Measurements from ENCODE around the gene HECW1. TPM values are rescaled to one million over a fixed set of nuclear protein-coding genes. Genes with fewer than 3 reads are reported as not detected.

The HECW1 gene
- total and polyA plus RNA-seq, 2 of the 13 experiments (the other 11 are each of a cell fraction or from before 2014, with no cell fraction given): not detected

GRCh38 chr7:43143918-43144589, 31.6 kb downstream of the HECW1 start:
- in situ Hi-C loops (cut with HindIII; ENCODE audit: extremely low pct_ligation_motif_present, low pct_unique_long_range_greater_than_20kb): no loop called here
- Histone ChIP-seq H3K9ac (ENCODE audit: insufficient read depth, low read depth, low read length) (no peak overlapping the region), H3K27me3 (ENCODE audit: control insufficient read depth in 1 of 2, insufficient read depth in 2 of 2, low read length in 2 of 2) (peaks cover 0 to 4% of the 10 kb centered on the region in 2 experiments; a peak in 1 of 5 replicates), H3K4me2 (ENCODE audit: low read depth, low read length) (no peak overlapping the region), H2AFZ (ENCODE audit: low read length) (no peak overlapping the region), H3K9me3 (ENCODE audit: low read length) (no peaks in the 10 kb centered on the region), H3K79me2 (ENCODE audit: insufficient read depth, low read length) (no peaks in the 10 kb centered on the region), H3K27ac (ENCODE audit: extremely low read length, insufficient read depth, low read length) (no peak overlapping the region), H3K4me1 (ENCODE audit: insufficient read depth, low read length) (no peaks in the 10 kb centered on the region), H3K36me3 (replicated peaks in 1 of 2; ENCODE audit: control insufficient read depth in 1 of 2, insufficient read depth in 2 of 2, low read length in 2 of 2) (no peaks in the 10 kb centered on the region), H3K4me3 (replicated peaks in 1 of 3; ENCODE audit: insufficient read depth in 1 of 3, low read depth in 2 of 3, low read length in 3 of 3) (no peak overlapping the region), H4K20me1 (ENCODE audit: insufficient read depth, low read length) (no peaks in the 10 kb centered on the region)
- no peak for DNase-seq (ENCODE audit: low spot score)
- BruUV-seq (replicated peaks): no TSS peak
- no peak for ATAC-seq
- WGBS (ENCODE audit: low lambda C conversion rate): 36% methylated on average over 5 of the region's 5 CpGs
- intact Hi-C loops (cut with micrococcal nuclease; ENCODE audit: unreplicated experiment): no loop called here
- no peak for FAIRE-seq
- ChIA-PET CTCF (ENCODE audit: low intra/inter-chr PET ratio, low total read pairs) (no interaction called here), POLR2A (no interaction called here)
- TF ChIP-seq E2F2 (CRISPR knock-in tag; IDR thresholded peaks at IDR 0.05; ENCODE audit: borderline replicate concordance) (no peak), FOXP4 (CRISPR knock-in tag; IDR thresholded peaks at IDR 0.05) (no peak), MAFK (conservative IDR thresholded peaks at IDR 0.05 in 1 of 2, IDR thresholded peaks at IDR 0.05 in 1 of 2; ENCODE audit: low read length in 2 of 2) (peak; percentile 84 to 85), MAFF (IDR thresholded peaks at IDR 0.05; ENCODE audit: low read depth, low read length) (peak; percentile 83)

Data from HepG2 (cell line).